SU-DHL-6 (cell line): ENCODE measurements around the gene PDE4D.

Experiments used
- H2AFZ ChIP-seq: fragments of 200-600 bp; sonication (generic); 2 replicates; pipeline ENCODE4 v1.6.1; 2014; ENCODE audit warnings: low read depth, mild to moderate bottlenecking, moderate library complexity, mixed read lengths, antibody characterized with exemption, low read length; ENCODE audit not compliant: severe bottlenecking
- H3F3A ChIP-seq: fragments of 200-600 bp; shearing (Covaris generic); 2 replicates; pipeline ENCODE4 v1.6.0; 2016; ENCODE audit warnings: antibody characterized with exemption, mild to moderate bottlenecking; ENCODE audit not compliant: insufficient read depth
- H3K27ac ChIP-seq: fragments of 200-600 bp; sonication (generic); 2 replicates; pipeline ENCODE4 v1.5.1; 2016; ENCODE audit warnings: low read depth, mild to moderate bottlenecking, low read length, moderate library complexity, mixed read lengths
- H3K27me3 ChIP-seq: fragments of 200-600 bp; sonication (generic), shearing (Covaris generic); 2 replicates; pipeline ENCODE4 v1.6.0; 2014; ENCODE audit warnings: mild to moderate bottlenecking, low read length
- H3K36me3 ChIP-seq: fragments of 200-600 bp; sonication (generic); 2 replicates; pipeline ENCODE4 v1.6.1; 2014; ENCODE audit warnings: mild to moderate bottlenecking, low read length, mixed read lengths
- H3K4me2 ChIP-seq: fragments of 300-600, 200-600 bp; shearing (Covaris generic), sonication (generic); 2 replicates; pipeline ENCODE4 v1.6.0; 2014; ENCODE audit warnings: low read length, low read depth, mild to moderate bottlenecking; ENCODE audit not compliant: poor library complexity, severe bottlenecking
- H3K4me3 ChIP-seq: fragments of 200-600 bp; sonication (generic); 2 replicates; pipeline ENCODE4 v1.5.1; 2014; ENCODE audit warnings: antibody characterized with exemption, low read length, mild to moderate bottlenecking, mixed read lengths; ENCODE audit not compliant: insufficient read depth, poor library complexity, severe bottlenecking
- H3K79me2 ChIP-seq: fragments of 200-600 bp; sonication (generic); 2 replicates; pipeline ENCODE4 v1.6.1; 2014; ENCODE audit warnings: mild to moderate bottlenecking, low read length, moderate library complexity; ENCODE audit not compliant: insufficient read depth
- H3K9ac ChIP-seq: fragments of 200-600 bp; sonication (generic); 2 replicates; pipeline ENCODE4 v1.7.0; 2014; ENCODE audit warnings: mild to moderate bottlenecking, low read length
- H3K9me2 ChIP-seq: fragments of 200-600 bp; sonication (generic); replicated peaks from 2 replicates; pipeline ENCODE4 v1.6.1; 2014; ENCODE audit warnings: low read length; ENCODE audit not compliant: insufficient read depth
- H3K9me3 ChIP-seq: fragments of 200-600 bp; sonication (generic); 2 replicates; pipeline ENCODE4 v1.6.1; 2014; ENCODE audit warnings: low read length, mixed read lengths; ENCODE audit not compliant: insufficient read depth
- H4K20me1 ChIP-seq: fragments of 200-600 bp; sonication (generic); 2 replicates; pipeline ENCODE4 v1.6.1; 2014; ENCODE audit warnings: low read depth, mild to moderate bottlenecking, antibody characterized with exemption, low read length, moderate library complexity, mixed read lengths
- EZH2phosphoT487 ChIP-seq: fragments of 200-600 bp; sonication (generic), shearing (Covaris generic); conservative IDR thresholded peaks from 2 replicates; pipeline ENCODE4 v1.6.1; 2018; ENCODE audit warnings: mild to moderate bottlenecking, antibody characterized with exemption, low read length, moderate library complexity, mixed read lengths
- TF ChIP-seq, protein P1 (sequence below): fragments of 200-600 bp; sonication (generic); IDR thresholded peaks from one replicate; pipeline ENCODE4 v1.5.1; 2017; ENCODE audit warnings: antibody characterized with exemption, mild to moderate bottlenecking, low read length, moderate library complexity; ENCODE audit not compliant: insufficient read depth, poor library complexity, severe bottlenecking

Gene PDE4D

GRCh38 chr5:59185757-59186385 lies 707.7 kb downstream of the PDE4D start:
- Histone ChIP-seq H3F3A (no peaks in the 10 kb centered on the region), H3K9me3 (no peaks in the 10 kb centered on the region), H3K4me2 (no peak overlapping the region), H3K79me2 (no peaks in the 10 kb centered on the region), H4K20me1 (no peaks in the 10 kb centered on the region), H3K27me3 (peaks cover 3% of the 10 kb centered on the region; the same call in 1 of the 2 replicates), H3K9ac (no peak overlapping the region), H3K27ac (no peak overlapping the region), H3K4me3 (no peak overlapping the region), H3K36me3 (no peaks in the 10 kb centered on the region), H2AFZ (no peak overlapping the region), H3K9me2 (no peaks in the 10 kb centered on the region)
- no peak for TF ChIP-seq EZH2phosphoT487
- TF ChIP-seq, protein P1, sequence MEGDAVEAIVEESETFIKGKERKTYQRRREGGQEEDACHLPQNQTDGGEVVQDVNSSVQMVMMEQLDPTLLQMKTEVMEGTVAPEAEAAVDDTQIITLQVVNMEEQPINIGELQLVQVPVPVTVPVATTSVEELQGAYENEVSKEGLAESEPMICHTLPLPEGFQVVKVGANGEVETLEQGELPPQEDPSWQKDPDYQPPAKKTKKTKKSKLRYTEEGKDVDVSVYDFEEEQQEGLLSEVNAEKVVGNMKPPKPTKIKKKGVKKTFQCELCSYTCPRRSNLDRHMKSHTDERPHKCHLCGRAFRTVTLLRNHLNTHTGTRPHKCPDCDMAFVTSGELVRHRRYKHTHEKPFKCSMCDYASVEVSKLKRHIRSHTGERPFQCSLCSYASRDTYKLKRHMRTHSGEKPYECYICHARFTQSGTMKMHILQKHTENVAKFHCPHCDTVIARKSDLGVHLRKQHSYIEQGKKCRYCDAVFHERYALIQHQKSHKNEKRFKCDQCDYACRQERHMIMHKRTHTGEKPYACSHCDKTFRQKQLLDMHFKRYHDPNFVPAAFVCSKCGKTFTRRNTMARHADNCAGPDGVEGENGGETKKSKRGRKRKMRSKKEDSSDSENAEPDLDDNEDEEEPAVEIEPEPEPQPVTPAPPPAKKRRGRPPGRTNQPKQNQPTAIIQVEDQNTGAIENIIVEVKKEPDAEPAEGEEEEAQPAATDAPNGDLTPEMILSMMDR = no peak

DNA sequence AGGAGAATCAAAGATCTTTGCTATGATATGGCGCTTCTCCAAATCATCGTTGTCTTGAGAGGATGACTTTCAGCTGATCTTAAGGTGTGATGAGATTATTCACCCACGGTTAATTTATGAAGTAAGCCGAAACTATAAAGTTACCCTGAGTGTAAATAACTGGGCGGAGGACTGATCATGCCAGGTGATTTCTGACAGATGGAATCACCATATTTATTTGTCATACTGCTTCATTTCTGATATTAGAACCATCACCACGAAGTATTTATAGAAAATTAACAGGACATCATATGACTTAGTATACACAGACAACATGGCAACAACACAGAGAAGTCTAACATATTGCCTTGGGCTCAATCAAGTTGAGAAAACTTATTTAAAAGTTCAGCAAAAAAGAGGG lies 708.8 kb downstream of the PDE4D start:
- H3K9me2 ChIP-seq = no peaks in the 10 kb centered on the region
- TF ChIP-seq, protein P1 = no peak
- TF ChIP-seq EZH2phosphoT487 = no peak
- no peaks in the 10 kb centered on the region for H4K20me1 ChIP-seq
- H3K79me2 ChIP-seq = no peaks in the 10 kb centered on the region
- no peak overlapping the region for H3K4me2 ChIP-seq
- H3K36me3 ChIP-seq = no peaks in the 10 kb centered on the region
- H3K9ac ChIP-seq = no peak overlapping the region
- no peaks in the 10 kb centered on the region for H3K9me3 ChIP-seq
- H2AFZ ChIP-seq = no peak overlapping the region
- no peak overlapping the region for H3K27ac ChIP-seq
- H3K27me3 ChIP-seq = peaks cover 3% of the 10 kb centered on the region; the same call in 1 of the 2 replicates
- H3K4me3 ChIP-seq = no peak overlapping the region
- no peaks in the 10 kb centered on the region for H3F3A ChIP-seq

DNA sequence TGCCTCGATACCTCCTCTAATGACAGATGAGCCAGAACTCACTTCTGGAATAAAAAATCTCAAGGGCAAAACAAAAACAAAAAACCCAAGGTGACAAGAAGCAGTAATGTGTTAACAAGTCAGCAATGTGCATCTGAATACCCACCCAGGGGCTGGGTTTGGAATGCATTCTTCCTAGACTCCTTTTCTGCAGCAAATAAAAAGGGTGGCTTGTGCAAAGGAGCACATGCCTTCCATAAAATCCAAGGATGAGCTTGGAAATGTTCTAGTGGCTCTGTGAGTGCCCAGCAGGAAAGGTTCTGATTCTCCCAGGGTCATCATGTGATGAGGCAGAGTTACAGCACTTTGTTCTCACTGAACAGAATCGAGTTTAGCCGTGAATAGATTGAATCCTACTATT lies 710.8 kb downstream of the PDE4D start:
- H3K9ac ChIP-seq = no peak overlapping the region
- H3K79me2 ChIP-seq = no peaks in the 10 kb centered on the region
- no peak overlapping the region for H3K4me2 ChIP-seq
- H3K27ac ChIP-seq = no peak overlapping the region
- H4K20me1 ChIP-seq = no peaks in the 10 kb centered on the region
- H2AFZ ChIP-seq = no peak overlapping the region
- no peaks in the 10 kb centered on the region for H3F3A ChIP-seq
- no peak for TF ChIP-seq EZH2phosphoT487
- H3K27me3 ChIP-seq = peaks cover 3% of the 10 kb centered on the region; the same call in 1 of the 2 replicates
- H3K4me3 ChIP-seq = no peak overlapping the region
- no peaks in the 10 kb centered on the region for H3K9me3 ChIP-seq
- no peaks in the 10 kb centered on the region for H3K36me3 ChIP-seq
- no peaks in the 10 kb centered on the region for H3K9me2 ChIP-seq

DNA sequence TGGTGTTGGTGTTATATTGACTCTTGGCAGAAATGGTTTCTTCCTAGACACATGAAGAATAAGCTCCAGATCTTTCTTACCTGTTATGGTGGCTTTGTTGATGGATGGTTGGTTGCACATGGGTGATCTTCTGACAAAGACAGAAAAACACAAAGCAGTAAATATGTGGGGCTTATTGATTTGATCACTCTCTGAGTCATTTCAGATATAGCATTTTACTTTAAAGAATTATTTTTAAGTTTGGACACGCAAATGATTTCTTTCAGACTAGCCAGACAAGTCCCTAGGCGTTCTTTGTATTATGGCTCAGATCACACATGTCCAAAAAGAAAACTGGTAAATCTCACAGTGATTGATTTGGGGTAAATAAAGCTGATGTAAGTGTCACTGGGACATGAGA lies 713.0 kb downstream of the PDE4D start:
- Histone ChIP-seq H3K79me2 (no peaks in the 10 kb centered on the region), H3K27me3 (no peaks in the 10 kb centered on the region), H3K4me3 (no peak overlapping the region), H3F3A (no peaks in the 10 kb centered on the region), H2AFZ (no peak overlapping the region), H3K27ac (no peak overlapping the region), H3K9ac (no peak overlapping the region), H3K36me3 (no peaks in the 10 kb centered on the region), H3K9me3 (no peaks in the 10 kb centered on the region), H3K4me2 (no peak overlapping the region), H4K20me1 (no peaks in the 10 kb centered on the region), H3K9me2 (no peaks in the 10 kb centered on the region)
- TF ChIP-seq, protein P1 = no peak
- TF ChIP-seq EZH2phosphoT487 = no peak
